Endothelial cell of umbilical vein (primary cell): ENCODE results near the gene LINC00632. TPM values are rescaled to one million over a fixed set of nuclear protein-coding genes. Genes with fewer than 3 reads are reported as not detected.

Source experiments
- BruUV-seq: library from RNA; stranded (reverse); fragments of 400-500 nt; replicated peaks from 2 replicates; lab custom pipeline; 2021; lab: Mats Ljungman, UMichigan
- CTCF ChIA-PET: fragments of 300-600, 350-600 bp; sonication (Branson Sonifier 250); formaldehyde crosslinking; loops from one replicate; lab custom pipeline; 2021; ENCODE audit warnings: antibody characterized with exemption, inconsistent platforms; lab: Charles Lee
- POLR2A ChIA-PET: fragments of 300-600, 350-600 bp; sonication (Branson Sonifier 250); formaldehyde crosslinking; loops from one replicate; lab custom pipeline; 2021; ENCODE audit warnings: antibody characterized with exemption, inconsistent platforms; lab: Charles Lee
- DNase-seq: peaks from one replicate; pipeline ENCODE4 v3.0.0-alpha.2; 2011; ENCODE audit warnings: low read depth, low spot score
- FAIRE-seq: peaks from 2 replicates; lab custom pipeline; 2011; peaks lifted over from hg19 to GRCh38; lab: Jason Lieb, UNC
- H2AFZ ChIP-seq: 2 replicates; pipeline ENCODE4 v1.6.0; 2012; ENCODE audit warnings: low read depth, low read length, control low read depth, inconsistent platforms
- H3K27ac ChIP-seq: 2 replicates; pipeline ENCODE4 v1.5.1; 2011; ENCODE audit warnings: low read depth, mild to moderate bottlenecking, control low read depth, low read length, moderate library complexity; ENCODE audit not compliant: insufficient read depth
- H3K27me3 ChIP-seq, 2 experiments: 2 replicates each; pipeline versions ENCODE4 v1.6.0 to v1.6.1; 2011; ENCODE audit warnings: low read length in 2 of 2, mixed read lengths in 1 of 2; ENCODE audit not compliant: control insufficient read depth in 2 of 2, insufficient read depth in 2 of 2
- H3K36me3 ChIP-seq, 2 experiments: 2 replicates in 1 of 2; 3 replicates in 1 of 2; pipeline ENCODE4 v1.5.1; 2011; ENCODE audit warnings: low read length in 2 of 2, mild to moderate bottlenecking in 1 of 2, moderate library complexity in 1 of 2; ENCODE audit not compliant: control insufficient read depth in 2 of 2, insufficient read depth in 2 of 2; ENCODE audit errors: extremely low read depth in 1 of 2
- H3K4me1 ChIP-seq: 3 replicates; pipeline ENCODE4 v1.5.1; 2011; ENCODE audit warnings: mild to moderate bottlenecking, low read length; ENCODE audit not compliant: control insufficient read depth, insufficient read depth; ENCODE audit errors: extremely low read depth
- H3K4me2 ChIP-seq: 2 replicates; pipeline ENCODE4 v1.6.1; 2011; ENCODE audit warnings: low read length, control low read depth, mixed read lengths; ENCODE audit not compliant: insufficient read depth
- H3K4me3 ChIP-seq, 3 experiments: fragments of 200-600 bp in 1 of 3; sonication (generic), shearing (Covaris generic) in 1 of 3; replicated peaks in 1 of 3; 2 replicates each; pipeline ENCODE4 v1.5.1; 2011 to 2016; ENCODE audit warnings: control low read depth in 3 of 3, low read length in 3 of 3, mild to moderate bottlenecking in 2 of 3, inconsistent platforms in 1 of 3, low read depth in 1 of 3, moderate library complexity in 1 of 3; ENCODE audit not compliant: insufficient read depth in 1 of 3
- H3K79me2 ChIP-seq: 2 replicates; pipeline ENCODE4 v1.6.0; 2012; ENCODE audit warnings: low read length, inconsistent platforms; ENCODE audit not compliant: control insufficient read depth, insufficient read depth
- H3K9ac ChIP-seq: replicated peaks from 2 replicates; pipeline ENCODE3; 2011; ENCODE audit warnings: low read length, control low read depth; ENCODE audit not compliant: insufficient read depth; ENCODE audit errors: extremely low read depth
- H3K9me1 ChIP-seq: replicated peaks from 3 replicates; pipeline ENCODE4 v1.6.0; 2011; ENCODE audit warnings: mild to moderate bottlenecking, low read length; ENCODE audit not compliant: control insufficient read depth, insufficient read depth; ENCODE audit errors: extremely low read depth
- H3K9me3 ChIP-seq: replicated peaks from 2 replicates; pipeline ENCODE4 v1.5.1; 2012; ENCODE audit warnings: low read length, inconsistent platforms; ENCODE audit not compliant: control insufficient read depth, insufficient read depth
- H4K20me1 ChIP-seq: replicated peaks from 2 replicates; pipeline ENCODE3; 2011; ENCODE audit warnings: mild to moderate bottlenecking, low read length; ENCODE audit not compliant: control insufficient read depth, insufficient read depth; ENCODE audit errors: extremely low read depth
- EZH2 ChIP-seq: IDR thresholded peaks from 2 replicates; pipeline ENCODE4 v1.6.1; 2012; ENCODE audit warnings: borderline replicate concordance, low read depth, mild to moderate bottlenecking, moderate library complexity, low read length, inconsistent platforms; ENCODE audit not compliant: severe bottlenecking
- FOS ChIP-seq: IDR thresholded peaks from 2 replicates; pipeline ENCODE4 v1.6.1; 2011; ENCODE audit warnings: mild to moderate bottlenecking, low read length, moderate library complexity, borderline replicate concordance; ENCODE audit not compliant: insufficient read depth
- GATA2 ChIP-seq: IDR thresholded peaks from 2 replicates; pipeline ENCODE4 v1.7.0; 2011; ENCODE audit warnings: low read depth, mild to moderate bottlenecking, moderate library complexity, mixed read lengths, low read length; ENCODE audit not compliant: insufficient read length, insufficient read depth
- JUN ChIP-seq: IDR thresholded peaks from 2 replicates; pipeline ENCODE4 v1.6.1; 2011; ENCODE audit warnings: borderline replicate concordance, low read depth; ENCODE audit not compliant: insufficient read length, insufficient read depth
- MYC ChIP-seq: IDR thresholded peaks from one replicate; pipeline ENCODE4 v1.6.1; 2011; ENCODE audit warnings: mild to moderate bottlenecking, low read depth, low read length
- POLR2A ChIP-seq: IDR thresholded peaks from 2 replicates; pipeline ENCODE4 v1.6.1; 2012; ENCODE audit warnings: low read depth, mild to moderate bottlenecking, control low read depth, low read length
- POLR2AphosphoS5 ChIP-seq: IDR thresholded peaks from 2 replicates; pipeline ENCODE4 v1.6.1; 2012; ENCODE audit warnings: low read depth, mild to moderate bottlenecking, control low read depth, low read length, moderate library complexity; ENCODE audit not compliant: insufficient read depth
- dilution Hi-C: fragments of 300-500 bp; cut with MboI; formaldehyde crosslinking; loops from one replicate; pipeline ENCODE4 v1.15.0; 2019; ENCODE audit warnings: low sequenced_read_pairs; ENCODE audit not compliant: extremely low pct_ligation_motif_present
- intact Hi-C: fragments of 100-400 bp; cut with micrococcal nuclease; formaldehyde crosslinking; loops from one replicate; pipeline ENCODE4 v1.10.0; 2022
- polyA plus RNA-seq, 4 experiments: library from polyadenylated mRNA; depleted of rRNA in 3 of 4; stranded (reverse) in 3 of 4; unstranded in 1 of 4; fragments of >200 nt; gene quantifications; 2 replicates each; pipeline versions ENCODE4 v1.2.1 to v1.2.3, GENCODE V29; 2011 to 2012; ENCODE audit warnings: missing spikeins in 1 of 4
- total RNA-seq: library from RNA; stranded (reverse); gene quantifications from 2 replicates; pipeline ENCODE4 v1.2.3, GENCODE V29; 2021
- TF ChIP-seq, protein P1 (sequence below), 2 donors: IDR thresholded peaks; 1 replicate in 1 of 2; 2 replicates in 1 of 2; pipeline ENCODE4 v1.5.1; 2011; ENCODE audit warnings: low read length in 2 of 2, mild to moderate bottlenecking in 2 of 2, moderate library complexity in 2 of 2, control low read depth in 1 of 2, inconsistent platforms in 1 of 2, low read depth in 1 of 2; ENCODE audit not compliant: insufficient read depth in 1 of 2; ENCODE audit errors: extremely low read depth in 1 of 2
- TF ChIP-seq, protein P2 (sequence below): IDR thresholded peaks from 2 replicates; pipeline ENCODE4 v1.6.1; 2011; ENCODE audit not compliant: insufficient read depth, insufficient read length

LINC00632 gene
- total and polyA plus RNA-seq, 2 donors (not counting 3 experiments of a cell fraction or from before 2014, with no cell fraction given): 4.8 to 12.7 TPM

DNA sequence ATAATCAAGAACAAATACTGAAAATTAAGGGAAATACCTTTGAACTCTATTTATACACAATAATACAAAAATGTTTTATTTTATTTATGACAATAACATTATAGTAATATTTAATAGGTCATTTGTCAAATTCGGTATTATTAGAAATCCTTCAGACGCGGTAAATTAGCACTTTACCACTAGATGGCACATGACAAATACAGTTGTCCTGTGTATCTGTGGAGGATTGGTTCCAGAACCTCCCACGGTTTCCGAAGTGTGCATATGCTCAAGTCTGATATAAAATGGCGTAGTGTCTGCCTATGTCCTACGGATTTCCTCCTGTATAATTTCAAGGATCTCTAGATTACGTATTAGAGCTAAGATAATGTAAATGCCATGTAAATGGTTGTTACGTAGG is 8.1 kb upstream of the LINC00632 start:
- BruUV-seq: no TSS peak
- H3K4me2 ChIP-seq: no peak overlapping the region
- peak; percentile 26 for FAIRE-seq
- H3K27ac ChIP-seq: no peak overlapping the region
- no peak overlapping the region for H3K9ac ChIP-seq
- H3K4me3 ChIP-seq: no peak overlapping the region
- H3K79me2 ChIP-seq: no peaks in the 10 kb centered on the region
- ChIA-PET POLR2A (no interaction called here), CTCF (no interaction called here)
- TF ChIP-seq JUN (no peak), MYC (no peak), POLR2A (no peak), GATA2 (no peak), EZH2 (no peak), POLR2AphosphoS5 (no peak), FOS (no peak)
- TF ChIP-seq, protein P1, sequence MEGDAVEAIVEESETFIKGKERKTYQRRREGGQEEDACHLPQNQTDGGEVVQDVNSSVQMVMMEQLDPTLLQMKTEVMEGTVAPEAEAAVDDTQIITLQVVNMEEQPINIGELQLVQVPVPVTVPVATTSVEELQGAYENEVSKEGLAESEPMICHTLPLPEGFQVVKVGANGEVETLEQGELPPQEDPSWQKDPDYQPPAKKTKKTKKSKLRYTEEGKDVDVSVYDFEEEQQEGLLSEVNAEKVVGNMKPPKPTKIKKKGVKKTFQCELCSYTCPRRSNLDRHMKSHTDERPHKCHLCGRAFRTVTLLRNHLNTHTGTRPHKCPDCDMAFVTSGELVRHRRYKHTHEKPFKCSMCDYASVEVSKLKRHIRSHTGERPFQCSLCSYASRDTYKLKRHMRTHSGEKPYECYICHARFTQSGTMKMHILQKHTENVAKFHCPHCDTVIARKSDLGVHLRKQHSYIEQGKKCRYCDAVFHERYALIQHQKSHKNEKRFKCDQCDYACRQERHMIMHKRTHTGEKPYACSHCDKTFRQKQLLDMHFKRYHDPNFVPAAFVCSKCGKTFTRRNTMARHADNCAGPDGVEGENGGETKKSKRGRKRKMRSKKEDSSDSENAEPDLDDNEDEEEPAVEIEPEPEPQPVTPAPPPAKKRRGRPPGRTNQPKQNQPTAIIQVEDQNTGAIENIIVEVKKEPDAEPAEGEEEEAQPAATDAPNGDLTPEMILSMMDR (IDR thresholded peaks at IDR 0.05; ENCODE audit: extremely low read depth in 1 of 2, insufficient read depth in 1 of 2, low read depth in 1 of 2, low read length in 2 of 2): no peak
- TF ChIP-seq, protein P2, sequence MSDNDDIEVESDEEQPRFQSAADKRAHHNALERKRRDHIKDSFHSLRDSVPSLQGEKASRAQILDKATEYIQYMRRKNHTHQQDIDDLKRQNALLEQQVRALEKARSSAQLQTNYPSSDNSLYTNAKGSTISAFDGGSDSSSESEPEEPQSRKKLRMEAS: no peak
- dilution Hi-C loops (no loop called here), intact Hi-C loops (loop anchor here (1.0 kb wide), 1 partner anchor 32 kb away; no protein-coding TSS in a partner anchor)
- no peaks in the 10 kb centered on the region for H3K36me3 ChIP-seq
- DNase-seq: no peak
- no peaks in the 10 kb centered on the region for H3K9me1 ChIP-seq
- no peaks in the 10 kb centered on the region for H4K20me1 ChIP-seq
- no peak overlapping the region for H2AFZ ChIP-seq
- H3K27me3 ChIP-seq: no peaks in the 10 kb centered on the region
- no peaks in the 10 kb centered on the region for H3K9me3 ChIP-seq
- H3K4me1 ChIP-seq: no peaks in the 10 kb centered on the region
